Astrocyte of the cerebellum (primary cell): ENCODE results near the gene CRYBA1.

Experiments used
- DNase-seq: peaks from one replicate; pipeline ENCODE4 v3.0.0-alpha.2; 2011; ENCODE audit warnings: low read depth
- H3K4me3 ChIP-seq: 2 replicates; pipeline ENCODE4 v1.5.1; 2011; ENCODE audit warnings: mild to moderate bottlenecking, low read depth, low read length, moderate library complexity
- CTCF ChIP-seq: IDR thresholded peaks from 2 replicates; pipeline ENCODE4 v1.5.1; 2012; ENCODE audit warnings: low read length, low read depth, moderate library complexity, mild to moderate bottlenecking; ENCODE audit errors: missing control alignments
- in situ Hi-C: cut with HindIII; loops from 2 replicates; pipeline ENCODE4 v1.10.0; 2017; ENCODE audit warnings: low sequenced_read_pairs

The CRYBA1 gene

GRCh38 chr17:29303386-29303785 lies 56.7 kb downstream of the CRYBA1 start:
- no peak for DNase-seq
- no peak for TF ChIP-seq CTCF
- in situ Hi-C loops = no loop called here
- H3K4me3 ChIP-seq = no peak overlapping the region
